Measurements from ENCODE around the gene TMEM150B. TPM values are rescaled to one million over a fixed set of nuclear protein-coding genes. Genes with fewer than 3 reads are reported as not detected.

The TMEM150B gene
- total and polyA plus RNA-seq, 2 of the 4 experiments (the other 2 are of a cell fraction), result not detected

- no peaks in the 10 kb centered on the region for H3K9me3 ChIP-seq (ENCODE audit: control insufficient read depth, insufficient read depth, low read length)
- dilution Hi-C loops (cut with HindIII; ENCODE audit: low sequenced_read_pairs, unreplicated experiment), result no loop called here
These were observed 58.7 kb downstream of the TMEM150B start for GRCh38 chr19:55266404-55266803.

More at GRCh38 chr19:55266404-55266803, 58.7 kb downstream of the TMEM150B start:
- H3K4me3 ChIP-seq (ENCODE audit: insufficient read depth, low read depth, low read length), result no peak overlapping the region
- H3K36me3 ChIP-seq (ENCODE audit: control insufficient read depth, insufficient read depth, low read length), result peaks cover 11% of the 10 kb centered on the region
- TF ChIP-seq MXI1 (IDR thresholded peaks at IDR 0.05; ENCODE audit: borderline replicate concordance, low read depth, low read length), result no peak
- no peak for TF ChIP-seq MAFK (IDR thresholded peaks at IDR 0.05; ENCODE audit: low read depth, low read length)
- TF ChIP-seq MAZ (IDR thresholded peaks at IDR 0.05; ENCODE audit: borderline replicate concordance, low read depth, low read length), result no peak
- TF ChIP-seq POLR2A (IDR thresholded peaks at IDR 0.05; ENCODE audit: low read depth, low read length), result no peak
- TF ChIP-seq FOS (IDR thresholded peaks at IDR 0.05; ENCODE audit: low read depth, low read length), result no peak
- no peak for TF ChIP-seq RAD21 (IDR thresholded peaks at IDR 0.05; ENCODE audit: low read length)
- TF ChIP-seq BHLHE40 (IDR thresholded peaks at IDR 0.05; ENCODE audit: low read depth, low read length), result no peak
- no peak for TF ChIP-seq SMC3 (IDR thresholded peaks at IDR 0.05; ENCODE audit: low read depth, low read length)
- TF ChIP-seq CHD1 (IDR thresholded peaks at IDR 0.05; ENCODE audit: low read depth, low read length), result no peak
- no peak overlapping the region for H2AFZ ChIP-seq (replicated peaks; ENCODE audit: low read length, poor library complexity)
- CTCF ChIA-PET, result no interaction called here
- no peak overlapping the region for H2AK5ac ChIP-seq (ENCODE audit: low read depth, low read length)
- H3K9ac ChIP-seq (ENCODE audit: low read depth, low read length), result no peak overlapping the region
- no peak overlapping the region for H3K56ac ChIP-seq (ENCODE audit: extremely low read depth, insufficient read depth, low read length)
- H3K4me1 ChIP-seq (ENCODE audit: control insufficient read depth, insufficient read depth, low read length), result no peaks in the 10 kb centered on the region
- peaks cover 7% of the 10 kb centered on the region; the same call in 1 of the 2 replicates for H4K20me1 ChIP-seq (ENCODE audit: insufficient read depth, low read length)
- H2BK5ac ChIP-seq (ENCODE audit: low read depth, low read length, poor library complexity, severe bottlenecking), result peak overlapping the region; percentile 41
- no peak overlapping the region for H3K27ac ChIP-seq (ENCODE audit: insufficient read depth, low read length)
- H2AK9ac ChIP-seq (replicated peaks; ENCODE audit: low read depth, low read length, poor library complexity), result no peak overlapping the region
- H3K4ac ChIP-seq (ENCODE audit: low read depth, low read length), result no peak overlapping the region
- H3K18ac ChIP-seq (ENCODE audit: low read depth, low read length), result no peak overlapping the region
- intact Hi-C loops (cut with micrococcal nuclease), result no loop called here
- no peak overlapping the region for H4K91ac ChIP-seq (ENCODE audit: insufficient read depth, low read depth, low read length)
- DNase-seq (no peak), ATAC-seq (ENCODE audit: low read depth) (no peak)
- no TSS peak for BruUV-seq (replicated peaks)
- H2BK15ac ChIP-seq (ENCODE audit: low read depth, low read length), result no peak overlapping the region
- no peak overlapping the region for H3K23ac ChIP-seq (ENCODE audit: low read depth, low read length)
- peaks cover 5 to 28% of the 10 kb centered on the region in 2 experiments for H3K79me1 ChIP-seq (ENCODE audit: low read depth in 1 of 2, low read length in 2 of 2)
- no peak overlapping the region for H4K5ac ChIP-seq (ENCODE audit: low read depth, low read length)
- 80% methylated on average over 1 of the region's 3 CpGs; no CpG with 5 or more reads in 1 of the 2 experiments for WGBS, 2 experiments (ENCODE audit: extremely low coverage in 2 of 2, insufficient read length in 1 of 2)
- H2BK120ac ChIP-seq (ENCODE audit: low read depth, low read length), result no peak overlapping the region
- H3K27me3 ChIP-seq (ENCODE audit: control insufficient read depth, insufficient read depth, low read length), result no peaks in the 10 kb centered on the region
- H3K4me2 ChIP-seq (ENCODE audit: low read depth, low read length), result no peak overlapping the region
- POLR2A ChIA-PET (ENCODE audit: unreplicated experiment), result no interaction called here
- in situ Hi-C loops (cut with MboI; ENCODE audit: low sequenced_read_pairs), result no loop called here
- no peak overlapping the region for H4K8ac ChIP-seq (ENCODE audit: low read depth in 2 of 2, low read length in 2 of 2)
- no peak overlapping the region for H2BK20ac ChIP-seq (ENCODE audit: low read depth, low read length)
- peaks cover 9% of the 10 kb centered on the region; the same call in 1 of the 2 replicates for H3K9me1 ChIP-seq (ENCODE audit: insufficient read depth, low read length)
- no peak overlapping the region for H3K14ac ChIP-seq (replicated peaks; ENCODE audit: low read depth, low read length)

Data from IMR-90 (cell line).